Right atrium auricular region (tissue), 2 donors: ENCODE results near the gene M1AP. TPM values are rescaled to one million over a fixed set of nuclear protein-coding genes. Genes with fewer than 3 reads are reported as not detected.
"Not testable (repeated sequence)": the region's sequence is repeated elsewhere in the genome, so short reads cannot be mapped to it uniquely, and the experiment has no call there.

Source experiments
- DNase-seq: peaks from one replicate; pipeline ENCODE4 v3.0.0-alpha.2; 2019; ENCODE audit warnings: low spot score
- H3K27ac ChIP-seq, 2 donors: fragments of 200-600 bp; sonication (generic); 1 replicate in 1 of 2; 2 replicates in 1 of 2; pipeline ENCODE4 v1.5.1; 2016 to 2019
- H3K27me3 ChIP-seq, 2 donors: fragments of 200-600 bp; sonication (generic); one replicate each; pipeline versions ENCODE4 v1.5.1 to v1.6.0; 2017 to 2019
- H3K36me3 ChIP-seq: fragments of 200-600 bp; sonication (generic); one replicate; pipeline ENCODE4 v1.5.1; 2016
- H3K4me1 ChIP-seq, 2 donors: fragments of 200-600 bp; sonication (generic); one replicate each; pipeline versions ENCODE4 v1.5.1 to v1.6.0; 2017 to 2019
- H3K4me3 ChIP-seq, 2 donors: fragments of 200-600 bp; sonication (generic); 1 replicate in 1 of 2; 2 replicates in 1 of 2; pipeline ENCODE4 v1.5.1; 2017 to 2019; ENCODE audit warnings: mild to moderate bottlenecking in 1 of 2, moderate library complexity in 1 of 2
- H3K9me3 ChIP-seq, 2 donors: fragments of 200-600 bp; sonication (generic); one replicate each; pipeline ENCODE4 v1.5.1; 2019
- CTCF ChIP-seq, 2 donors: fragments of 200-600 bp; sonication (generic); IDR thresholded peaks; one replicate each; pipeline ENCODE4 v1.5.1; 2019; ENCODE audit warnings: antibody characterized with exemption in 2 of 2
- total RNA-seq, 2 donors: library from RNA; depleted of rRNA; stranded (reverse); fragments of >200 nt; gene quantifications; one replicate each; pipeline ENCODE4 v1.1.0, GENCODE V29; 2016

M1AP gene
- total RNA-seq, 2 donors from 2014 or later, result 10.3 TPM; not detected in 1

- no peak for DNase-seq
- Histone ChIP-seq H3K27me3 (no peaks in the 10 kb centered on the region), H3K36me3 (no peaks in the 10 kb centered on the region), H3K27ac (no peak overlapping the region), H3K9me3 (no peaks in the 10 kb centered on the region), H3K4me1 (no peaks in the 10 kb centered on the region), H3K4me3 (no peak overlapping the region)
- TF ChIP-seq CTCF (IDR thresholded peaks at IDR 0.05), result no peak
Observed at GRCh38 chr2:74639550-74639949, 8.6 kb downstream of the M1AP start.

GRCh38 chr2:74632939-74633312 is 15.2 kb downstream of the M1AP start:
- Histone ChIP-seq H3K4me1 (no peaks in the 10 kb centered on the region), H3K27ac (no peak overlapping the region), H3K27me3 (no peaks in the 10 kb centered on the region), H3K4me3 (no peak overlapping the region), H3K36me3 (no peaks in the 10 kb centered on the region), H3K9me3 (no peaks in the 10 kb centered on the region)
- no peak for TF ChIP-seq CTCF (IDR thresholded peaks at IDR 0.05)
- no peak for DNase-seq

- Histone ChIP-seq H3K27ac (no peak overlapping the region), H3K27me3 (no peaks in the 10 kb centered on the region), H3K4me3 (no peak overlapping the region), H3K9me3 (no peaks in the 10 kb centered on the region), H3K36me3 (no peaks in the 10 kb centered on the region), H3K4me1 (no peaks in the 10 kb centered on the region)
- no peak for DNase-seq
- no peak for TF ChIP-seq CTCF (IDR thresholded peaks at IDR 0.05)
Observed at GRCh38 chr2:74632209-74632938, 15.8 kb downstream of the M1AP start.

- H3K4me3 ChIP-seq, H3K36me3 ChIP-seq, DNase-seq, H3K27me3 ChIP-seq, H3K4me1 ChIP-seq, H3K9me3 ChIP-seq, H3K27ac ChIP-seq: not testable (repeated sequence)
Observed at GRCh38 chr2:74630454-74630853, 17.7 kb downstream of the M1AP start.

- Histone ChIP-seq H3K4me1 (no peaks in the 10 kb centered on the region), H3K27ac (no peak overlapping the region), H3K27me3 (no peaks in the 10 kb centered on the region), H3K36me3 (no peaks in the 10 kb centered on the region), H3K9me3 (no peaks in the 10 kb centered on the region), H3K4me3 (no peak overlapping the region)
- TF ChIP-seq CTCF (IDR thresholded peaks at IDR 0.05), result no peak
- no peak for DNase-seq
Observed at GRCh38 chr2:74628538-74629105, 19.5 kb downstream of the M1AP start.

GRCh38 chr2:74625658-74626425 is 22.3 kb downstream of the M1AP start:
- Histone ChIP-seq H3K27ac (no peak overlapping the region), H3K4me1 (no peaks in the 10 kb centered on the region), H3K9me3 (no peaks in the 10 kb centered on the region), H3K4me3 (no peak overlapping the region), H3K27me3 (no peaks in the 10 kb centered on the region), H3K36me3 (no peaks in the 10 kb centered on the region)
- no peak for TF ChIP-seq CTCF (IDR thresholded peaks at IDR 0.05)
- DNase-seq, result no peak
